Measurements from ENCODE around the gene PRIM1. TPM values are rescaled to one million over a fixed set of nuclear protein-coding genes. Genes with fewer than 3 reads are reported as not detected.
A peak's percentile ranks its signal among the peaks of the same experiment; 100 is the strongest.

The PRIM1 gene
- total and polyA plus RNA-seq, 2 of the 13 experiments (the other 11 are each of a cell fraction or from before 2014, with no cell fraction given), result 30.0 to 47.3 TPM

- TF ChIP-seq ZNF597 (CRISPR knock-in tag; IDR thresholded peaks at IDR 0.05), result no peak
- no peak for TF ChIP-seq ZNF333 (CRISPR knock-in tag; IDR thresholded peaks at IDR 0.05; ENCODE audit: borderline replicate concordance)
These were observed 17.7 kb upstream of the PRIM1 start (continued) for GRCh38 chr12:56769868-56770267.

DNA sequence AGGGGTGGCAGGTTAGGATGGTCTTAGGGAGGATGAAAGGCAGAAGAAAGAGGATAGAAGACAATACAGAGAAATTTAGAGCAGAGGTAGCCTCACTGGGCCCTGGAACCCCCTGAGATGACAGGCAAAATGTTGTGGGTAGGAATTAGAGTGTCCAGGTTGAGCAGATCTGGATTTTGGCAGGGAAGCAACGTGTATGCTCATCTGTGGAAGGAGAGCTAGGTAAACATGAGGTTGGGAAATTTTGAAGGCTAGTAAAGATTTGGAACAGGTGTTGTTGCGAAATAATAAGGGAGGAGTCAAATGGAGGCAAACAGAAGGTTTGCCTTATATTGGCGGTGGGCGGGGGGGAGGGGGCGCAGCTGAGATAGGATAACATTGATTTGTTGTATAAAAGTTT, 16.3 kb upstream of the PRIM1 start:
- ChIA-PET POLR2A (no interaction called here), CTCF (ENCODE audit: low intra/inter-chr PET ratio, low total read pairs) (no interaction called here)
- Histone ChIP-seq H2AFZ (ENCODE audit: low read length) (no peak overlapping the region), H3K9ac (ENCODE audit: insufficient read depth, low read depth, low read length) (no peak overlapping the region), H3K79me2 (ENCODE audit: insufficient read depth, low read length) (no peaks in the 10 kb centered on the region), H3K27ac (ENCODE audit: extremely low read length, insufficient read depth, low read length) (no peak overlapping the region), H3K4me1 (ENCODE audit: insufficient read depth, low read length) (peaks cover 31% of the 10 kb centered on the region), H4K20me1 (ENCODE audit: insufficient read depth, low read length) (no peaks in the 10 kb centered on the region), H3K4me3 (replicated peaks in 1 of 3; ENCODE audit: insufficient read depth in 1 of 3, low read depth in 2 of 3, low read length in 3 of 3) (no peak overlapping the region), H3K27me3 (ENCODE audit: control insufficient read depth in 1 of 2, insufficient read depth in 2 of 2, low read length in 2 of 2) (peaks cover 0 to 3% of the 10 kb centered on the region in 2 experiments; a peak in 1 of 5 replicates), H3K9me3 (ENCODE audit: low read length) (no peaks in the 10 kb centered on the region), H3K36me3 (replicated peaks in 1 of 2; ENCODE audit: control insufficient read depth in 1 of 2, insufficient read depth in 2 of 2, low read length in 2 of 2) (no peaks in the 10 kb centered on the region), H3K4me2 (ENCODE audit: low read depth, low read length) (peak overlapping the region; percentile 36)
- peak; percentile 51 for ATAC-seq
- intact Hi-C loops (cut with micrococcal nuclease; ENCODE audit: unreplicated experiment) (no loop called here), in situ Hi-C loops (cut with HindIII; ENCODE audit: extremely low pct_ligation_motif_present, low pct_unique_long_range_greater_than_20kb) (no loop called here)
- FAIRE-seq, result no peak
- BruUV-seq (replicated peaks), result no TSS peak
- 0% methylated on average over 5 of the region's 5 CpGs for WGBS (ENCODE audit: low lambda C conversion rate)
- peak; percentile 30 for DNase-seq (ENCODE audit: low spot score)
- no peak for TF ChIP-seq SOX13 (IDR thresholded peaks at IDR 0.05)
- peak in 1 of 2 experiments; percentile 45; a peak in 1 of 4 replicates for TF ChIP-seq SOX13 (CRISPR knock-in tag; conservative IDR thresholded peaks at IDR 0.05 in 1 of 2, IDR thresholded peaks at IDR 0.05 in 1 of 2)
- TF ChIP-seq ZNF224 (CRISPR knock-in tag; IDR thresholded peaks at IDR 0.05), result no peak
- TF ChIP-seq EP300 (IDR thresholded peaks at IDR 0.05; ENCODE audit: low read depth in 2 of 2, low read length in 2 of 2), result 0 out of 4 replicates have a peak, but pooled peaks of 1 of the 2 experiments have one; percentile 35
- no peak for TF ChIP-seq EP300 (CRISPR knock-in tag; IDR thresholded peaks at IDR 0.05; ENCODE audit: borderline replicate concordance)
- no peak; the same call in 1 of the 2 replicates for TF ChIP-seq ZMYM4 (CRISPR knock-in tag; IDR thresholded peaks at IDR 0.05)
- no peak for TF ChIP-seq LCORL (IDR thresholded peaks at IDR 0.05)
- peak; percentile 69; the same call in 1 of the 2 replicates for TF ChIP-seq LCORL (CRISPR knock-in tag; IDR thresholded peaks at IDR 0.05)
- no peak for TF ChIP-seq CSRNP2 (CRISPR knock-in tag; conservative IDR thresholded peaks at IDR 0.05; ENCODE audit: low read depth)
- no peak for TF ChIP-seq IRF2 (CRISPR knock-in tag; IDR thresholded peaks at IDR 0.05)
- 0 out of 2 replicates have a peak, but pooled peaks have one; percentile 36 for TF ChIP-seq ZNF331 (CRISPR knock-in tag; IDR thresholded peaks at IDR 0.05)
- no peak for TF ChIP-seq XBP1 (CRISPR knock-in tag; IDR thresholded peaks at IDR 0.05)
- peak; percentile 39; the same call in 1 of the 2 replicates for TF ChIP-seq SP5 (CRISPR knock-in tag; IDR thresholded peaks at IDR 0.05; ENCODE audit: borderline replicate concordance, low read depth)
- 0 out of 2 replicates have a peak, but pooled peaks have one; percentile 31 for TF ChIP-seq ONECUT2 (CRISPR knock-in tag; IDR thresholded peaks at IDR 0.05)
- 0 out of 2 replicates have a peak, but pooled peaks have one; percentile 18 for TF ChIP-seq THAP11 (CRISPR knock-in tag; IDR thresholded peaks at IDR 0.05)
- TF ChIP-seq CEBPB (IDR thresholded peaks at IDR 0.05; ENCODE audit: borderline replicate concordance, low read depth, low read length), result peak; percentile 77
- TF ChIP-seq FOXA3 (CRISPR knock-in tag; IDR thresholded peaks at IDR 0.05), result peak; percentile 71
- TF ChIP-seq GATAD2A (CRISPR knock-in tag; IDR thresholded peaks at IDR 0.05), result 0 out of 2 replicates have a peak, but pooled peaks have one; percentile 37
- TF ChIP-seq HMG20A (CRISPR knock-in tag; IDR thresholded peaks at IDR 0.05; ENCODE audit: borderline replicate concordance), result no peak
- no peak for TF ChIP-seq KDM1A (CRISPR knock-in tag; IDR thresholded peaks at IDR 0.05)
- TF ChIP-seq TEAD2 (CRISPR knock-in tag; IDR thresholded peaks at IDR 0.05), result no peak
- TF ChIP-seq TAF15 (IDR thresholded peaks at IDR 0.05; ENCODE audit: low read depth, low read length, poor library complexity, severe bottlenecking), result no peak
- TF ChIP-seq CEBPG (CRISPR knock-in tag; IDR thresholded peaks at IDR 0.05), result peak; percentile 87
